C4-2B (cell line): ENCODE results near the gene PDIA4.

ENCODE experiments used
- H3K27ac ChIP-seq: fragments of 450-650 bp; 2 replicates; pipeline ENCODE4 v1.5.1; 2017
- CTCF ChIP-seq: fragments of 450-650 bp; conservative IDR thresholded peaks from 2 replicates; pipeline ENCODE4 v1.5.1; 2017; ENCODE audit warnings: mild to moderate bottlenecking
- ZFX ChIP-seq: fragments of 450-650 bp; IDR thresholded peaks from 2 replicates; pipeline ENCODE4 v1.6.1; 2017

The PDIA4 gene

GRCh38 chr7:149006345-149006725 is 22.0 kb downstream of the PDIA4 start:
- no peak overlapping the region for H3K27ac ChIP-seq
- no peak for TF ChIP-seq CTCF
- no peak for TF ChIP-seq ZFX

- H3K27ac ChIP-seq, result no peak overlapping the region
- TF ChIP-seq CTCF (peak; percentile 91), ZFX (no peak)
Observed at GRCh38 chr7:149005427-149006344, 22.6 kb downstream of the PDIA4 start.

GRCh38 chr7:149004405-149005370 is 23.6 kb downstream of the PDIA4 start:
- H3K27ac ChIP-seq, result no peak overlapping the region
- TF ChIP-seq ZFX, result no peak

- TF ChIP-seq CTCF (no peak), ZFX (no peak)
- no peak overlapping the region for H3K27ac ChIP-seq
Observed at GRCh38 chr7:149003560-149004305, 24.6 kb downstream of the PDIA4 start.

- TF ChIP-seq ZFX (no peak), CTCF (no peak)
- H3K27ac ChIP-seq, result no peak overlapping the region
Observed at GRCh38 chr7:149003018-149003417, 25.3 kb downstream of the PDIA4 start.

- H3K27ac ChIP-seq, result no peak overlapping the region
- TF ChIP-seq ZFX, result no peak
Observed at GRCh38 chr7:149002604-149003003, 25.7 kb downstream of the PDIA4 start.

- TF ChIP-seq CTCF (no peak), ZFX (no peak)
- H3K27ac ChIP-seq, result no peak overlapping the region
Observed at GRCh38 chr7:149001427-149002068, 26.8 kb downstream of the PDIA4 start.
